HUES48 (cell line): ENCODE results near the gene RPS27.

Experiments
- H3K27ac ChIP-seq: one replicate; pipeline ENCODE4 v1.7.0; 2013; ENCODE audit warnings: low read depth, low read length, inconsistent platforms
- H3K27me3 ChIP-seq: 2 replicates; pipeline ENCODE4 v1.6.1; 2013; ENCODE audit warnings: mild to moderate bottlenecking, low read length; ENCODE audit not compliant: control insufficient read depth, insufficient read depth
- H3K36me3 ChIP-seq: 2 replicates; pipeline ENCODE4 v1.6.1; 2013; ENCODE audit warnings: low read length; ENCODE audit not compliant: control insufficient read depth, insufficient read depth
- H3K4me1 ChIP-seq: 2 replicates; pipeline ENCODE4 v1.6.1; 2013; ENCODE audit warnings: mild to moderate bottlenecking, low read length; ENCODE audit not compliant: control insufficient read depth, insufficient read depth
- H3K4me3 ChIP-seq: 2 replicates; pipeline ENCODE4 v1.5.1; 2013; ENCODE audit warnings: mild to moderate bottlenecking, low read depth, low read length
- H3K9ac ChIP-seq: 2 replicates; pipeline ENCODE4 v1.6.1; 2013; ENCODE audit warnings: mild to moderate bottlenecking, low read depth, low read length, moderate library complexity
- H3K9me3 ChIP-seq: 2 replicates; pipeline ENCODE4 v1.6.1; 2013; ENCODE audit warnings: low read length; ENCODE audit not compliant: control insufficient read depth, insufficient read depth

The RPS27 gene

DNA sequence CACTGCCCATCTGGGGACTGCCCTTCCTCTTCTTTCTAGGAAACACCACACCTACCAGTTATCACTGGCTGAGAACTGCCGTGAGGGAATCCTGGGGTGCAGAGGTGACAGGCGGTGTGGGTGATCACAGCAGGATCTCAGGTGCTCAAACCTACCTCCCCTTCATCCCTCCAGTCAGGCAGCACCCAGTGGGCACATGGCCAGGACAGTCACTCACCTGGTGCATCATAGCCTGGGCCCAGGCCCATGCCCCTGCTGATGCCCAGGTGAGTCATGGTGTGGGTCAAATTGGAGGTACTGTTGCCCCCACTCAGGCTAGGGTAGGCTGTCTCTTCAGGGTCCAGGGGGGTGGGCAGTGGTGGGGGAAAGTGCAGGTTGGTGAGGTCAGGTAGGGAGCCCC lies 38.8 kb upstream of the RPS27 start:
- Histone ChIP-seq H3K9ac (no peak overlapping the region), H3K36me3 (peaks cover 70% of the 10 kb centered on the region), H3K4me1 (peaks cover 4% of the 10 kb centered on the region; the same call in 1 of the 2 replicates), H3K27me3 (no peaks in the 10 kb centered on the region), H3K27ac (no peak overlapping the region), H3K4me3 (no peak overlapping the region), H3K9me3 (no peaks in the 10 kb centered on the region)

DNA sequence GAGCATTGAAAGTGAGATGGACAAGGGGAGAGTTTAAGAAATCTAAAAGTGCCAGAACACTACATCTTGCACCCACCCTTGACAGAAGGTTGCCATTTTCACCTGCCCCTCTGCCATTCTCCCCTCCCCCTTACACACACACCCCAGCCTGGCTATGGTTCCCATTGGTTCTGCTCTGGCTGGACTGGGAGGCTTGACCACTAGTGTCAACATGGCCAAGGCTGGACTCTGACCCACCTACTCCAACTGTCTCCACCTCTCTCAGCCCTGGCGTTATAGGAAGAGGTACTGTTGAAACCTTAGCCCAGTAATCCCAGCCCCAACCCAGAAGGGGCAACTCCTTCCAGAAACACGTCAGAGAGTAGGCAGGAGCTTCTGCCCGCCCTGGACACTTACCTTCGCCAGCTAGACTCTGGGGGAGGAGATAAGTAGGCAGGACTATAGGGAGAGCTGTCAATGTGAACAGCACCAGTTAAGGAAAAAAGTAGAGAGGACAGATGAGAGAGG lies 36.6 kb upstream of the RPS27 start:
- H3K4me3 ChIP-seq: no peak overlapping the region
- peaks cover 6% of the 10 kb centered on the region for H3K4me1 ChIP-seq
- no peaks in the 10 kb centered on the region for H3K9me3 ChIP-seq
- H3K9ac ChIP-seq: no peak overlapping the region
- no peaks in the 10 kb centered on the region for H3K27me3 ChIP-seq
- peaks cover 51% of the 10 kb centered on the region for H3K36me3 ChIP-seq
- H3K27ac ChIP-seq: no peak overlapping the region

- Histone ChIP-seq H3K27ac (no peak overlapping the region), H3K9ac (no peak overlapping the region), H3K27me3 (no peaks in the 10 kb centered on the region), H3K4me1 (peaks cover 13% of the 10 kb centered on the region), H3K9me3 (no peaks in the 10 kb centered on the region), H3K36me3 (peaks cover 53% of the 10 kb centered on the region), H3K4me3 (no peak overlapping the region)
Observed at GRCh38 chr1:153954826-153955225, 35.7 kb upstream of the RPS27 start.

DNA sequence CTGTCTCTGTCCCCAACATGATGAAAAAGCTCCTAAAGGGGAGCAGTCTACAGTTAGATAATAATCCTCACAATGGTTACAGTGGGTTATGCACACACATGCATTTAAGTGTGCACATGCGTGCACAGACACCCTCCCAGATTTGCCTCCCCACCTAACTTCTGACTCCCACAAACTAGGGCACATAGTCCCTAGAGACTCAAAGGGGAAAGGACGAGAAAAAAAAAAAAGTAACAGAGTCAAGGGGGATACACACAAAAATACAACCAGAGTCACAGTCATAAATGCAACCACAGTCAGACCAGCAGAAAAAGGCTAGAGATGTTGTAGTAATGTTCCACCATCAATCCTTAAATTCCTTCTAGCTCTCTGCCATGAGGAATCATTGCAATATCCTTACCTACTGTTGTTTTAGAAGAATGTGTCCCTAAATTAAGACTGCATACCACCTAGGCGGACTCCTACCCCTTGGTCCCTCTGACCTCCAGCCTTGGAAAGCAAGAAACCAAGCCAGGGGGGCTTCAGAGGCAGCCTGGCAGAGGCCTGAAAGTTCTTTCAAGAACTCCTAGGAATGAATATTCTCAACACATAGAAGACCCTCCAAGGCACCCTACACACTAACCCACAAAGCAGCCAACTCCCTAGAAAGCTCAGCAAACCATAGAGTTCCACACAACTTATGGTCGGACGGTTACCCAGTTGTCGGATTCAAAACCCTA lies 33.4 kb upstream of the RPS27 start:
- peaks cover 51% of the 10 kb centered on the region for H3K36me3 ChIP-seq
- H3K27ac ChIP-seq: peak overlapping the region; percentile 89
- H3K4me1 ChIP-seq: peaks cover 22% of the 10 kb centered on the region
- peak overlapping the region; percentile 74 for H3K9ac ChIP-seq
- H3K9me3 ChIP-seq: no peaks in the 10 kb centered on the region
- peak overlapping the region; percentile 90 for H3K4me3 ChIP-seq
- no peaks in the 10 kb centered on the region for H3K27me3 ChIP-seq

- H3K36me3 ChIP-seq: peaks cover 46% of the 10 kb centered on the region
- H3K27ac ChIP-seq: peak overlapping the region; percentile 89
- H3K4me1 ChIP-seq: peaks cover 28% of the 10 kb centered on the region
- peak overlapping the region; percentile 90 for H3K4me3 ChIP-seq
- no peaks in the 10 kb centered on the region for H3K27me3 ChIP-seq
- H3K9ac ChIP-seq: peak overlapping the region; percentile 74
- H3K9me3 ChIP-seq: no peaks in the 10 kb centered on the region
Observed at GRCh38 chr1:153957744-153958110, 32.8 kb upstream of the RPS27 start.

DNA sequence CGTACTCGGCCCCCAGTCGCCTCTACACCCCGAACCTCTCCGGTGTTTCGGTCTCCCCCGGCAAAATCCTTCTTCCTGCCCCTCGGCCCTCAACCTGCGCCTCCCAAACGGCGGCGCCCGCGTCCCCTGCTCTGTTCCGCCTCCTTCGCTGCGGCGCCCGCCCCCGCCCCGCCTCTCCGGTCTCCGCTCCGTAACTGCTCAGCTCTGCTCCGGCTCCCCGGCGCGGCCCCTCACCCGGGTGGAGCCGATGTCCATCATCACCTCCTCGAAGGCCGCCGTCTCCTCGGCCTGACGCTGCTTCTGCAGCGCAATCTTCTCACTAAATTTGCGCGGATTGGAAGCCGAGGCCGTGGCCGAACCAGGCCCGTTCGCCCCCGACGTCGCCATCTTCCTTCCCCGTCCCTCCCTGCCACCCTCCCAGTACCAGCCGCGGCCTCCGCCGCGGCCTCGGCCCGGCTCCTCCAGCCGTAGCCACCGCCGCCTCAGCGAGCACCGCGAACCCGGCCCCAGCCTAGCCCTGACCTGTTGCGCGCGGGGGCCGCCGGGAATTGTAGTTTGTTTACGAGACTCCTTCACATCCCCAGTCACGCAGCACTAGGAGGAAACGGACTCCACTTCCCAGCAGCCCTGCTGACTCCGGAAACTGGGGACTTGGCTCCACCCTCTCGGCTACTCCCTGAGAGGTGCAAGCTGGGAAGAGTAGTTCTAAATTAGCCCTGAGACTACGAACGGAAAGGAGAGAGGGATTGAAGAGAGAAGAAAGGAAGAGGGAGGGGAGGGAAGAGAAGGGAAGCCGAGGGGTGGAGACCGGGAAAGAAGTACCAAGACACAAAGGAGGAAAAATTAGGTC lies 32.2 kb upstream of the RPS27 start, which contains the start of gene CRTC2:
TSS of gene CRTC2 (minus strand) at position 502 of the 850 bp plus-strand sequence. CDS start at position 387, 115 bp downstream.
- no peaks in the 10 kb centered on the region for H3K9me3 ChIP-seq
- H3K36me3 ChIP-seq: peaks cover 43% of the 10 kb centered on the region
- peak within 1 kb of the TSS; percentile 89 for H3K27ac ChIP-seq
- no peaks in the 10 kb centered on the region for H3K27me3 ChIP-seq
- H3K4me1 ChIP-seq: peaks cover 28% of the 10 kb centered on the region
- H3K4me3 ChIP-seq: peak within 1 kb of the TSS; percentile 90
- H3K9ac ChIP-seq: peak within 1 kb of the TSS; percentile 74

- Histone ChIP-seq H3K4me3 (peak overlapping the region; percentile 42; the same call in 1 of the 2 replicates), H3K27me3 (no peaks in the 10 kb centered on the region), H3K9ac (no peak overlapping the region), H3K27ac (peak overlapping the region; percentile 77), H3K4me1 (peaks cover 28% of the 10 kb centered on the region), H3K9me3 (no peaks in the 10 kb centered on the region), H3K36me3 (peaks cover 38% of the 10 kb centered on the region)
Observed at GRCh38 chr1:153958961-153959260, 31.7 kb upstream of the RPS27 start.

DNA sequence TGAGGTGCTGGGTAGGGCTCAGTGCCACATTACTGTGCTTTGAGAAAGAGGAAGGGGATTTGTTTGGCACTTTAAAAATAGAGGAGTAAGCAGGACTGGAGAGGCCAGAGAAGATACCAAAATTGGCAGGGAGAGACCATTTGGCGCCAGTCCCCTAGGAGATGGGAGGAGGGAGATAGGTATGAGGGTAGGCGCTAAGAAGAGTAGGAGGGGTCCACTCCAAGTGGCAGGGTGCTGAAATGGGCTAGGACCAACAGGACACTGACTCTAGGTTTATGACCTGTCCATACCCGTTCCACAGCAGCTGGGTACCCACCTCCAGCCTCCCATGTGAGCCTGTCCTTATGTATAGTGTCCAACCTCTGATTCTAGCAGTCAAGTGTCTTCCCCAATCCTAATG lies 31.1 kb upstream of the RPS27 start:
- Histone ChIP-seq H3K9me3 (no peaks in the 10 kb centered on the region), H3K4me3 (no peak overlapping the region), H3K36me3 (peaks cover 33% of the 10 kb centered on the region), H3K9ac (no peak overlapping the region), H3K27ac (peak overlapping the region; percentile 77), H3K4me1 (peaks cover 28% of the 10 kb centered on the region), H3K27me3 (no peaks in the 10 kb centered on the region)

DNA sequence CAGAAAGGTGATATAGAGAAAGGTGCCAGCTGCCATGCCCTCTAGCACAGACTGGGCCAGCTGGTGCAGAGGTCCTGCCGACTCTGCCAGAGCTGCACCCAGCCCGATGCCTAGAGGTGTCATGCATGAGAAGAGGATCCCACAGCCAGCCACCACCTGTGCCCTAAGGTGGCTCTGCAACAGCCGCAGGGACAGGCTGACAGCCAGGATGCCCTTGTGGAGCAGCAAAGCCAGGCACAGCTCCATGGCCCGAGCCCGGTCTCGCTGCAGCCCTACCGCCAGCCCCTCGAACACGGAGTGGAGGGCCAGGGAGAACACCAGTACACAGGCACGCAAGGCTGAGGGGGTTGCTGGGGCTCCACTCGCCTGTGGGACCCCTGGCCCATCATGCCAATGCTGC lies 30.4 kb upstream of the RPS27 start:
- Histone ChIP-seq H3K9me3 (no peaks in the 10 kb centered on the region), H3K36me3 (peaks cover 27% of the 10 kb centered on the region), H3K4me1 (peaks cover 28% of the 10 kb centered on the region), H3K4me3 (no peak overlapping the region), H3K27me3 (no peaks in the 10 kb centered on the region), H3K27ac (peak overlapping the region; percentile 31), H3K9ac (no peak overlapping the region)

- Histone ChIP-seq H3K9ac (0 out of 2 replicates have a peak overlapping the region, but pooled peaks have one; percentile 88), H3K4me1 (peaks cover 32% of the 10 kb centered on the region), H3K4me3 (peak overlapping the region; percentile 93), H3K36me3 (peaks cover 31% of the 10 kb centered on the region), H3K27ac (peak overlapping the region; percentile 97), H3K27me3 (no peaks in the 10 kb centered on the region), H3K9me3 (no peaks in the 10 kb centered on the region)
Observed at GRCh38 chr1:153961421-153961820, 29.1 kb upstream of the RPS27 start.
